Adrenal gland (tissue), 12 donors: ENCODE data around the gene TEKTIP1. TPM values are rescaled to one million over a fixed set of nuclear protein-coding genes. Genes with fewer than 3 reads are reported as not detected.

Experiments
- DNase-seq, 7 donors: peaks; one replicate each; pipeline ENCODE4 v3.0.0-alpha.2; 2019 to 2020
- H3K27ac ChIP-seq, 5 donors: fragments of 200-600 bp; sonication (generic) in 4 of 5; 1 replicate in 3 of 5; 2 replicates in 2 of 5; pipeline versions ENCODE4 v1.5.1 to v1.8.0; 2016 to 2020; ENCODE audit warnings: mild to moderate bottlenecking in 1 of 5
- H3K27me3 ChIP-seq: fragments of 200-600 bp; 2 replicates; pipeline ENCODE4 v1.8.0; 2021
- H3K36me3 ChIP-seq, 2 donors: fragments of 200-600 bp; replicated peaks in 1 of 2; 1 replicate in 1 of 2; 2 replicates in 1 of 2; pipeline versions ENCODE4 v1.5.1 to v1.8.0; 2018 to 2022
- H3K4me1 ChIP-seq, 2 donors: fragments of 200-600 bp; replicated peaks in 1 of 2; 1 replicate in 1 of 2; 2 replicates in 1 of 2; pipeline versions ENCODE4 v1.5.1 to v1.8.0; 2018 to 2021
- H3K4me3 ChIP-seq, 4 donors: fragments of 200-600 bp; sonication (generic) in 3 of 4; one replicate each; pipeline ENCODE4 v1.5.1; 2016 to 2018
- H3K9me3 ChIP-seq, 3 donors: fragments of 200-600 bp; sonication (generic) in 1 of 3; replicated peaks in 1 of 3; 1 replicate in 2 of 3; 2 replicates in 1 of 3; pipeline versions ENCODE4 v1.5.1 to v1.8.0; 2016 to 2021
- CTCF ChIP-seq, 6 experiments: fragments of 450-650 bp in 4 of 6; fragments of 200-600 bp in 2 of 6; sonication (generic) in 1 of 6; IDR thresholded peaks; 1 replicate in 5 of 6; 2 replicates in 1 of 6; pipeline versions ENCODE4 v1.5.1 to v1.8.0; 2016 to 2021; ENCODE audit warnings: antibody characterized with exemption in 6 of 6, mild to moderate bottlenecking in 2 of 6, moderate library complexity in 1 of 6
- POLR2A ChIP-seq, 2 donors: fragments of 450-650 bp; IDR thresholded peaks; one replicate each; pipeline ENCODE4 v1.6.1; 2017; ENCODE audit warnings: antibody characterized with exemption in 2 of 2, mild to moderate bottlenecking in 2 of 2, moderate library complexity in 1 of 2
- WGBS, 4 donors: extraction: QIAGEN DNeasy Blood & Tissue Kit in 2 of 4; methylation state at CpG; one replicate each; pipeline versions ENCODE4 v1.1.5 to v1.1.7; 2013 to 2017; 5-methylcytosine and 5-hydroxymethylcytosine counted together
- intact Hi-C, 2 donors: fragments of 100-400 bp; cut with DNase I; formaldehyde crosslinking; loops; one replicate each; pipeline versions ENCODE4 v1.14.1 to v1.15.0; 2022 to 2023
- polyA plus RNA-seq, 3 donors: library from polyadenylated mRNA; stranded (reverse); fragments of 200-250 nt in 2 of 3; fragments of 350-450 nt in 1 of 3; fragmentation: Illumina TruSeq in 1 of 3; extraction: RNeasy Lipid Tissue Mini Kit (QIAGEN cat#74804) in 1 of 3; gene quantifications; one replicate each; pipeline ENCODE4 v1.2.3, GENCODE V29; 2013 to 2014
- total RNA-seq, 9 donors: library from RNA; depleted of rRNA in 4 of 9; stranded (reverse); fragments of >200 nt in 4 of 9; fragments of 120-200 nt in 1 of 9; fragmentation: NEBNext Ultra II Directional in 1 of 9; extraction: Animal tissue kit (Norgen Biotek cat#: 25700) in 1 of 9; gene quantifications; one replicate each; pipeline versions ENCODE4 v1.1.0 to v1.2.4, GENCODE V29; 2013 to 2023
- donor health status: healthy with polysubstance abuse.
- donor health status: Bipolar disorder and iron deficiency.
- donor health status: DM: yes; HTN: yes; CAD: no.
- donor health status: DM: no; HTN: no; CAD: no.
- donor health status: DM: no; HTN: no; CAD: no.
- donor health status: DM: yes; HTN: yes; CAD: no.

TEKTIP1 gene
- total and polyA plus RNA-seq, 12 donors, result 0.68 to 3.6 (median 1.4) TPM; not detected in 5

GRCh38 chr19:3512562-3513228, 26.3 kb upstream of the TEKTIP1 start:
- peaks cover 0 to 14% of the 10 kb centered on the region in 2 donors for H3K36me3 ChIP-seq
- intact Hi-C loops, result no loop called here
- no peaks in the 10 kb centered on the region for H3K9me3 ChIP-seq
- DNase-seq, result peak in 6 of 7 donors; percentile 44 to 79 (median 60)
- H3K4me1 ChIP-seq, result peaks cover 38 to 51% of the 10 kb centered on the region in 2 donors
- WGBS, 4 donors, result 62 to 81% (median 66%) methylated on average over 13 to 17 of the region's 17 CpGs
- TF ChIP-seq CTCF (IDR thresholded peaks at IDR 0.05) (no peak), POLR2A (IDR thresholded peaks at IDR 0.05) (no peak)
- H3K27ac ChIP-seq, result peak overlapping the region in 3 of 5 donors; percentile 0 to 75 (median 72)
- H3K27me3 ChIP-seq, result no peaks in the 10 kb centered on the region
- no peak overlapping the region for H3K4me3 ChIP-seq

- peaks cover 38 to 56% of the 10 kb centered on the region in 2 donors for H3K4me1 ChIP-seq
- peak overlapping the region; percentile 0 to 75 (median 38) for H3K27ac ChIP-seq
- no peaks in the 10 kb centered on the region for H3K9me3 ChIP-seq
- intact Hi-C loops, result no loop called here
- 54 to 66% (median 60%) methylated on average over 12 to 23 of the region's 23 CpGs for WGBS, 4 donors
- peak; percentile 79 to 91 (median 88) for DNase-seq
- peaks cover 0 to 14% of the 10 kb centered on the region in 2 donors for H3K36me3 ChIP-seq
- TF ChIP-seq CTCF (IDR thresholded peaks at IDR 0.05) (peak in 5 of 6 experiments; percentile 9 to 38 (median 32)), POLR2A (IDR thresholded peaks at IDR 0.05) (no peak)
- no peaks in the 10 kb centered on the region for H3K27me3 ChIP-seq
- no peak overlapping the region for H3K4me3 ChIP-seq
Observed at GRCh38 chr19:3513229-3514140, 25.5 kb upstream of the TEKTIP1 start.

- no peak for DNase-seq
- Histone ChIP-seq H3K9me3 (no peaks in the 10 kb centered on the region), H3K4me3 (no peak overlapping the region), H3K4me1 (peaks cover 33 to 45% of the 10 kb centered on the region in 2 donors), H3K27me3 (no peaks in the 10 kb centered on the region), H3K36me3 (peaks cover 0 to 10% of the 10 kb centered on the region in 2 donors), H3K27ac (no peak overlapping the region)
- WGBS, 4 donors, result 80 to 91% (median 83%) methylated on average over 2 to 12 of the region's 12 CpGs
- intact Hi-C loops, result no loop called here
- TF ChIP-seq POLR2A (IDR thresholded peaks at IDR 0.05) (no peak), CTCF (IDR thresholded peaks at IDR 0.05) (no peak)
Observed at GRCh38 chr19:3514930-3515329, 24.0 kb upstream of the TEKTIP1 start.

GRCh38 chr19:3515891-3516422, 23.0 kb upstream of the TEKTIP1 start:
- H3K4me3 ChIP-seq, result no peak overlapping the region
- H3K4me1 ChIP-seq, result peaks cover 33 to 42% of the 10 kb centered on the region in 2 donors
- WGBS, 4 donors, result 79 to 83% (median 80%) methylated on average over 8 to 15 of the region's 15 CpGs
- H3K9me3 ChIP-seq, result no peaks in the 10 kb centered on the region
- intact Hi-C loops, result no loop called here
- DNase-seq, result no peak
- no peaks in the 10 kb centered on the region for H3K27me3 ChIP-seq
- no peak for TF ChIP-seq POLR2A (IDR thresholded peaks at IDR 0.05)
- no peak for TF ChIP-seq CTCF (IDR thresholded peaks at IDR 0.05)
- H3K36me3 ChIP-seq, result peaks cover 0 to under 1% of the 10 kb centered on the region in 2 donors
- H3K27ac ChIP-seq, result no peak overlapping the region
